C4-2B (cell line): ENCODE measurements around the gene PRMT2.

Experiments
- H3K27ac ChIP-seq: fragments of 450-650 bp; 2 replicates; pipeline ENCODE4 v1.5.1; 2017
- CTCF ChIP-seq: fragments of 450-650 bp; conservative IDR thresholded peaks from 2 replicates; pipeline ENCODE4 v1.5.1; 2017; ENCODE audit warnings: mild to moderate bottlenecking
- ZFX ChIP-seq: fragments of 450-650 bp; IDR thresholded peaks from 2 replicates; pipeline ENCODE4 v1.6.1; 2017

The PRMT2 gene

GRCh38 chr21:46619846-46620245 is 15.6 kb upstream of the PRMT2 start:
- no peak for TF ChIP-seq ZFX
- no peak overlapping the region for H3K27ac ChIP-seq

- TF ChIP-seq ZFX (no peak), CTCF (no peak)
- no peak overlapping the region for H3K27ac ChIP-seq
Measured at GRCh38 chr21:46620846-46621245, 14.6 kb upstream of the PRMT2 start.

- H3K27ac ChIP-seq: no peak overlapping the region
- no peak for TF ChIP-seq ZFX
- TF ChIP-seq CTCF: no peak
Measured at GRCh38 chr21:46621457-46622182, 13.9 kb upstream of the PRMT2 start.

GRCh38 chr21:46622226-46622625 is 13.2 kb upstream of the PRMT2 start:
- TF ChIP-seq ZFX (no peak), CTCF (no peak)
- H3K27ac ChIP-seq: no peak overlapping the region

- H3K27ac ChIP-seq: no peak overlapping the region
- TF ChIP-seq ZFX (no peak), CTCF (no peak)
Measured at GRCh38 chr21:46624050-46624449, 11.4 kb upstream of the PRMT2 start.

- no peak overlapping the region for H3K27ac ChIP-seq
- TF ChIP-seq ZFX: no peak
- no peak for TF ChIP-seq CTCF
Measured at GRCh38 chr21:46625759-46626158, 9.7 kb upstream of the PRMT2 start.

- H3K27ac ChIP-seq: no peak overlapping the region
- TF ChIP-seq ZFX (no peak), CTCF (no peak)
Measured at GRCh38 chr21:46626536-46626935, 8.9 kb upstream of the PRMT2 start.

- TF ChIP-seq ZFX: no peak
- TF ChIP-seq CTCF: no peak
Measured at GRCh38 chr21:46626975-46627501, 8.4 kb upstream of the PRMT2 start.

More at GRCh38 chr21:46626975-46627501, 8.4 kb upstream of the PRMT2 start:
- no peak overlapping the region for H3K27ac ChIP-seq
